H9 (cell line): ENCODE data around the gene SCN5A. TPM values are rescaled to one million over a fixed set of nuclear protein-coding genes. Genes with fewer than 3 reads are reported as not detected.

Experiments
- DNase-seq: peaks from one replicate; pipeline ENCODE4 v3.0.0-alpha.2; 2017
- H2AFZ ChIP-seq: one replicate; pipeline ENCODE4 v1.6.1; 2013; ENCODE audit warnings: mild to moderate bottlenecking, low read length, control low read depth, moderate library complexity
- H2AK5ac ChIP-seq: 2 replicates; pipeline ENCODE4 v1.6.1; 2013; ENCODE audit warnings: low read length, control low read depth, mixed read lengths; ENCODE audit not compliant: insufficient read length
- H2BK120ac ChIP-seq: one replicate; pipeline ENCODE4 v1.6.1; 2013; ENCODE audit warnings: low read depth, mild to moderate bottlenecking, low read length, control low read depth, inconsistent platforms; ENCODE audit not compliant: poor library complexity, severe bottlenecking
- H2BK12ac ChIP-seq: 2 replicates; pipeline ENCODE4 v1.6.1; 2013; ENCODE audit warnings: low read length, control low read depth, mixed read lengths, low read depth; ENCODE audit not compliant: insufficient read length
- H2BK15ac ChIP-seq: 2 replicates; pipeline ENCODE4 v1.6.1; 2013; ENCODE audit warnings: low read depth, low read length, control low read depth
- H2BK20ac ChIP-seq: one replicate; pipeline ENCODE4 v1.6.1; 2013; ENCODE audit warnings: low read depth, mild to moderate bottlenecking, low read length, control low read depth, inconsistent platforms; ENCODE audit not compliant: poor library complexity, severe bottlenecking
- H2BK5ac ChIP-seq: 2 replicates; pipeline ENCODE4 v1.6.1; 2013; ENCODE audit warnings: low read length, control low read depth, mixed read lengths; ENCODE audit not compliant: insufficient read length
- H3K14ac ChIP-seq: 2 replicates; pipeline ENCODE4 v1.6.1; 2013; ENCODE audit warnings: low read length, control low read depth; ENCODE audit not compliant: insufficient read depth
- H3K18ac ChIP-seq: 2 replicates; pipeline ENCODE4 v1.6.1; 2013; ENCODE audit warnings: low read depth, mild to moderate bottlenecking, mixed read lengths, low read length, control low read depth; ENCODE audit not compliant: insufficient read length
- H3K23ac ChIP-seq: 2 replicates; pipeline ENCODE4 v1.6.1; 2013; ENCODE audit warnings: low read length, control low read depth, mixed read lengths, low read depth; ENCODE audit not compliant: insufficient read length
- H3K23me2 ChIP-seq: 2 replicates; pipeline ENCODE4 v1.6.1; 2013; ENCODE audit warnings: low read depth, mild to moderate bottlenecking, mixed read lengths, low read length, control low read depth; ENCODE audit not compliant: insufficient read length, poor library complexity, severe bottlenecking
- H3K27ac ChIP-seq: 2 replicates; pipeline ENCODE4 v1.5.1; 2013; ENCODE audit warnings: low read length, control low read depth, mixed read lengths, low read depth; ENCODE audit not compliant: insufficient read length
- H3K27me3 ChIP-seq: 2 replicates; pipeline ENCODE4 v1.6.1; 2013; ENCODE audit warnings: low read length, control low read depth, inconsistent platforms; ENCODE audit not compliant: insufficient read depth
- H3K4ac ChIP-seq: 2 replicates; pipeline ENCODE4 v1.6.1; 2013; ENCODE audit warnings: low read depth, mild to moderate bottlenecking, control low read depth, inconsistent platforms, low read length, moderate library complexity
- H3K4me1 ChIP-seq: 2 replicates; pipeline ENCODE4 v1.6.1; 2013; ENCODE audit warnings: low read length, control low read depth, inconsistent platforms; ENCODE audit not compliant: insufficient read depth
- H3K4me2 ChIP-seq: 2 replicates; pipeline ENCODE4 v1.6.1; 2013; ENCODE audit warnings: low read length, control low read depth, mixed read lengths; ENCODE audit not compliant: insufficient read length, insufficient read depth
- H3K56ac ChIP-seq: 2 replicates; pipeline ENCODE4 v1.6.1; 2013; ENCODE audit warnings: low read depth, mild to moderate bottlenecking, mixed read lengths, low read length, control low read depth; ENCODE audit not compliant: insufficient read length
- H3K79me1 ChIP-seq: 2 replicates; pipeline ENCODE4 v1.6.1; 2013; ENCODE audit warnings: low read depth, mild to moderate bottlenecking, moderate library complexity, low read length, control low read depth, inconsistent platforms; ENCODE audit not compliant: insufficient read depth, poor library complexity, severe bottlenecking
- H3K79me2 ChIP-seq: 2 replicates; pipeline ENCODE4 v1.6.1; 2013; ENCODE audit warnings: low read length, control low read depth, inconsistent platforms; ENCODE audit not compliant: insufficient read depth
- H3K9ac ChIP-seq: 2 replicates; pipeline ENCODE4 v1.6.1; 2013; ENCODE audit warnings: low read length, control low read depth, mixed read lengths; ENCODE audit not compliant: insufficient read length; ENCODE audit errors: extremely low read depth
- H3K9me3 ChIP-seq: one replicate; pipeline ENCODE4 v1.6.1; 2013; ENCODE audit warnings: low read depth, low read length, inconsistent platforms; ENCODE audit not compliant: control insufficient read depth
- H3T11ph ChIP-seq: one replicate; pipeline ENCODE4 v1.6.1; 2013; ENCODE audit warnings: mild to moderate bottlenecking, low read length, control low read depth, inconsistent platforms
- H4K20me1 ChIP-seq: one replicate; pipeline ENCODE4 v1.6.1; 2013; ENCODE audit not compliant: control insufficient read depth, insufficient read length, insufficient read depth
- H4K5ac ChIP-seq: 2 replicates; pipeline ENCODE4 v1.6.1; 2013; ENCODE audit warnings: low read depth, mild to moderate bottlenecking, mixed read lengths, low read length, control low read depth; ENCODE audit not compliant: insufficient read length
- H4K8ac ChIP-seq: replicated peaks from 2 replicates; pipeline ENCODE4 v1.6.1; 2013; ENCODE audit warnings: low read length, control low read depth, mixed read lengths, low read depth; ENCODE audit not compliant: insufficient read length
- H4K91ac ChIP-seq: 2 replicates; pipeline ENCODE4 v1.6.1; 2013; ENCODE audit warnings: low read depth, mild to moderate bottlenecking, moderate library complexity, mixed read lengths, low read length, control low read depth; ENCODE audit not compliant: insufficient read length
- H3K27ac Mint-ChIP-seq, 3 experiments: 2 replicates in 2 of 3; 3 replicates in 1 of 3; pipeline ENCODE4 v1.8.0; 2020 to 2021; ENCODE audit warnings: mixed read lengths in 3 of 3, mild to moderate bottlenecking in 1 of 3, moderate library complexity in 1 of 3
- H3K27me3 Mint-ChIP-seq: 2 replicates; pipeline ENCODE4 v1.8.0; 2021; ENCODE audit warnings: low read depth, mild to moderate bottlenecking, moderate library complexity, mixed read lengths
- H3K36me3 Mint-ChIP-seq, 3 experiments: 2 replicates in 2 of 3; 3 replicates in 1 of 3; pipeline ENCODE4 v1.8.0; 2020 to 2021; ENCODE audit warnings: low read depth in 3 of 3, mixed read lengths in 3 of 3; ENCODE audit not compliant: insufficient read depth in 1 of 3
- H3K4me1 Mint-ChIP-seq, 2 experiments: 2 replicates each; pipeline ENCODE4 v1.8.0; 2020; ENCODE audit warnings: mixed read lengths in 2 of 2
- H3K4me3 Mint-ChIP-seq, 2 experiments: 2 replicates in 1 of 2; 3 replicates in 1 of 2; pipeline ENCODE4 v1.8.0; 2020 to 2021; ENCODE audit warnings: mild to moderate bottlenecking in 2 of 2, mixed read lengths in 2 of 2, moderate library complexity in 1 of 2
- H3K9me3 Mint-ChIP-seq, 2 experiments: 2 replicates in 1 of 2; 3 replicates in 1 of 2; pipeline ENCODE4 v1.8.0; 2020; ENCODE audit warnings: mild to moderate bottlenecking in 2 of 2, mixed read lengths in 2 of 2, moderate library complexity in 1 of 2
- CTCF ChIP-seq: fragments of 200-600 bp; sonication (generic); conservative IDR thresholded peaks from 3 replicates; pipeline ENCODE4 v1.8.0; 2021; ENCODE audit warnings: antibody characterized with exemption, mild to moderate bottlenecking
- WGBS: extraction: QIAGEN DNeasy Blood & Tissue Kit; methylation state at CpG from one replicate; pipeline ENCODE4 v1.1.7; 2013; ENCODE audit warnings: missing lambda C conversion rate, low lambda C conversion rate, mixed read lengths; ENCODE audit not compliant: insufficient read length; ENCODE audit errors: extremely low coverage; 5-methylcytosine and 5-hydroxymethylcytosine counted together
- total RNA-seq: library from RNA; stranded (reverse); gene quantifications from 2 replicates; pipeline ENCODE4 v1.2.1, GENCODE V29; 2021

SCN5A gene
- total RNA-seq, 1 experiment from 2014 or later, result 6.5 TPM

GRCh38 chr3:38541806-38542205, 107.7 kb downstream of the SCN5A start:
- Mint-ChIP-seq H3K27me3 (peaks cover 2% of the 10 kb centered on the region; the same call in 1 of the 2 replicates), H3K36me3 (peaks cover 0 to under 1% (median under 1%) of the 10 kb centered on the region in 3 experiments; a peak in 2 of 7 replicates), H3K9me3 (peaks cover 0 to under 1% of the 10 kb centered on the region in 2 experiments; a peak in 3 of 5 replicates), H3K4me1 (peaks cover 26 to 37% of the 10 kb centered on the region in 2 experiments), H3K4me3 (no peak overlapping the region), H3K27ac (peak overlapping the region in 1 of 3 experiments; percentile 3; a peak in 1 of 7 replicates)
- Histone ChIP-seq H3K23me2 (no peaks in the 10 kb centered on the region), H2BK20ac (no peak overlapping the region), H2BK12ac (no peak overlapping the region), H4K5ac (no peak overlapping the region), H3K9ac (no peak overlapping the region), H3K27me3 (no peaks in the 10 kb centered on the region), H3K14ac (no peak overlapping the region), H2BK15ac (no peak overlapping the region), H3K56ac (no peak overlapping the region), H3K23ac (no peak overlapping the region), H2AFZ (no peak overlapping the region), H2AK5ac (no peak overlapping the region), H4K91ac (no peak overlapping the region), H3K4ac (no peak overlapping the region), H3K9me3 (no peaks in the 10 kb centered on the region), H3K79me2 (no peaks in the 10 kb centered on the region), H4K20me1 (no peaks in the 10 kb centered on the region), H3K79me1 (no peaks in the 10 kb centered on the region), H4K8ac (no peak overlapping the region), H3K4me2 (no peak overlapping the region), H3K18ac (no peak overlapping the region), H3T11ph (no peak overlapping the region), H3K27ac (no peak overlapping the region), H2BK120ac (no peak overlapping the region), H2BK5ac (no peak overlapping the region), H3K4me1 (0 out of 2 replicates have a peak, but pooled peaks cover 3% of the 10 kb centered on the region)
- no CpG with 5 or more reads among the region's 9 CpGs for WGBS
- no peak for DNase-seq
- no peak for TF ChIP-seq CTCF
